ENCODE results near the gene LRRC74A.

GRCh38 chr14:76777721-76778120, 48.5 kb upstream of the LRRC74A start:
- TF ChIP-seq CTCF (IDR thresholded peaks at IDR 0.05) (no peak), POLR2A (IDR thresholded peaks at IDR 0.05) (no peak)

Measured in body of pancreas (tissue), 4 donors.